ENCODE measurements around the gene RBP3.

Gene RBP3

GRCh38 chr10:47406870-47407691 lies 58.9 kb downstream of the RBP3 start:
- H3K27me3 ChIP-seq (replicated peaks; ENCODE audit: control insufficient read depth, insufficient read depth, low read length): no peaks in the 10 kb centered on the region; the same call in none of the 2 replicates
- no peak for DNase-seq (ENCODE audit: extremely low read depth, insufficient read length)
- no peaks in the 10 kb centered on the region for H3K36me3 ChIP-seq (ENCODE audit: control insufficient read depth, insufficient read depth, low read length)
- no peak overlapping the region for H3K4me3 ChIP-seq (replicated peaks; ENCODE audit: low read depth, low read length)
- TF ChIP-seq CTCF (IDR thresholded peaks at IDR 0.05; ENCODE audit: insufficient read depth, low read length, poor library complexity, severe bottlenecking): no peak
